Activated T-helper 1 cell treated with anti-CD3 and anti-CD28 coated beads, Interleukin-2, amount 50 U/mL, for 16 hours (primary cell): Measurements from ENCODE around the gene SLC35F5.
"Not testable (repeated sequence)": the region's sequence is repeated elsewhere in the genome, so short reads cannot be mapped to it uniquely, and the experiment has no call there.

Experiments used
- DNase-seq, 2 donors: peaks; one replicate each; pipeline ENCODE4 v3.0.0-alpha.2; 2020; ENCODE audit warnings: low read depth in 1 of 2, low spot score in 1 of 2

SLC35F5 gene, protein sequence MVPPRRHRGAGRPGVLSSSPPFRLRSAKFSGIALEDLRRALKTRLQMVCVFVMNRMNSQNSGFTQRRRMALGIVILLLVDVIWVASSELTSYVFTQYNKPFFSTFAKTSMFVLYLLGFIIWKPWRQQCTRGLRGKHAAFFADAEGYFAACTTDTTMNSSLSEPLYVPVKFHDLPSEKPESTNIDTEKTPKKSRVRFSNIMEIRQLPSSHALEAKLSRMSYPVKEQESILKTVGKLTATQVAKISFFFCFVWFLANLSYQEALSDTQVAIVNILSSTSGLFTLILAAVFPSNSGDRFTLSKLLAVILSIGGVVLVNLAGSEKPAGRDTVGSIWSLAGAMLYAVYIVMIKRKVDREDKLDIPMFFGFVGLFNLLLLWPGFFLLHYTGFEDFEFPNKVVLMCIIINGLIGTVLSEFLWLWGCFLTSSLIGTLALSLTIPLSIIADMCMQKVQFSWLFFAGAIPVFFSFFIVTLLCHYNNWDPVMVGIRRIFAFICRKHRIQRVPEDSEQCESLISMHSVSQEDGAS

GRCh38 chr2:113756355-113757137 lies at the start of gene SLC35F5:
Gene SLC35F5 (minus strand): TSS chr2:113756642. CDS start chr2:113756409, 233 bp downstream.
- peak; percentile 90 to 92 for DNase-seq

- DNase-seq: no peak
These were observed 42.9 kb upstream of the SLC35F5 start for GRCh38 chr2:113799375-113799774.

- DNase-seq: no peak
These were observed 40.8 kb upstream of the SLC35F5 start for GRCh38 chr2:113797237-113797636.

GRCh38 chr2:113796592-113797175 lies 40.2 kb upstream of the SLC35F5 start:
- DNase-seq: no peak

DNA sequence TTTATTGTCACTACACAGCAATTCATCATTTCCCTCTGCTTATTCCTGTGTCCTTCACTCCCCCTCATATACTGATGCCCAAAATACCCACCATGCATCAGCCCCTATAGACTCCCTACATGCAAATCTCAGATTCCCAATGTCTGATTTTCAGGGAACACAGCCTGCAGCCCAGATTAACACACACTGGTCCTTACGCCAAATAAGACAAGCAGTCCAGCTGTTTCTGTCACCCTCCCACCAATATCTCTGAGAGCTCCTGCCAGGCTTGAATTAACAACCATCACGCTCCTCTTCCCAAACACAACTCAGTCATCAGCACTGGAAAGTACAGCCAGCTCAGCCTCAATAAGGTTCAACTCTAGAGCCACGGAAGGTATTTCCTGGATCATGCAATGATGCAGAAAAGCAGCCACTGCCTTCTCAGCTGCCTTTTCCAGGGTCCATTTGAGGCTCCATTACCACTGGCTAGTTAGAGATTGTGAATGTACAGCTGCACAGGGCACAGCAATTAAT lies 39.0 kb upstream of the SLC35F5 start:
- no peak for DNase-seq

DNA sequence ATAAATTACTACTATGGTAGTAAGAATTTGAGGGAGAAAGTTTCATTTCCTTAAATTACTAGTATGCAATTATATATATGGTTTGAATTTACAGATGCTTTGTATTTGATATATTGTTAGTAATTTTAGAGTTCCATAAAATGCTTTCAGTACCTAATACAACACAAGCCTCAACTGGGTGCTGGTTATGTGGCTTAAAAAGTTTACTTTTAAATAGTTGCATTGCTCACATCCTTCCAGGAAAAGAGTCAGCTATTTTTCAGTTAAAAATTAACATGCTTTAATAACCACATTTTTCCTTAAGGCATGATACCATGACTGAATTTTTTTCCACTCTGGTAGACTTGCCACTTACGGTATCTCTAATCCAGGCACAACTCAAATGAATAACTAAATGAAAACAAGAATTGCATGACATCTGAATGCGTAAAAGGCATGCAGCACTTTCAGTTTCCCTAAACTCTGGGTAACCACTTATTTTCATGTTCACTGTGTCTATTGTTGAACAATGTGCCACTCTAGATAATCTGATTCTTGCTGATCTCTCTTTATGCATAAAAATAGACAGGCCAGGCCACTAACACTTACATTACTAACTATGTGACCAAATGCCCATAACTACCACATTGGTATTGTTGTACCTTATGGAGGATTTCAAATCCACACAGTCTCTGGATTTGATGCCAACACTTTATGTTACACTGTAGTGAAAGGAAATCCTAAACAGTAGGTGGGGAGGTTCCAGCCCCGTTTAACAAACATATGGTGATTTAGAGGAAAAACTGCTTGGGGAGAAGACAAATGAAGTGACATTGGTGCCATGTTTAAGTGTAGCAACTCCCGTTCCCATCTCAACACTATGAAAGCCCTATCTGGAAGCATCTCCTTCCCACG lies 35.5 kb upstream of the SLC35F5 start:
- no peak for DNase-seq

DNA sequence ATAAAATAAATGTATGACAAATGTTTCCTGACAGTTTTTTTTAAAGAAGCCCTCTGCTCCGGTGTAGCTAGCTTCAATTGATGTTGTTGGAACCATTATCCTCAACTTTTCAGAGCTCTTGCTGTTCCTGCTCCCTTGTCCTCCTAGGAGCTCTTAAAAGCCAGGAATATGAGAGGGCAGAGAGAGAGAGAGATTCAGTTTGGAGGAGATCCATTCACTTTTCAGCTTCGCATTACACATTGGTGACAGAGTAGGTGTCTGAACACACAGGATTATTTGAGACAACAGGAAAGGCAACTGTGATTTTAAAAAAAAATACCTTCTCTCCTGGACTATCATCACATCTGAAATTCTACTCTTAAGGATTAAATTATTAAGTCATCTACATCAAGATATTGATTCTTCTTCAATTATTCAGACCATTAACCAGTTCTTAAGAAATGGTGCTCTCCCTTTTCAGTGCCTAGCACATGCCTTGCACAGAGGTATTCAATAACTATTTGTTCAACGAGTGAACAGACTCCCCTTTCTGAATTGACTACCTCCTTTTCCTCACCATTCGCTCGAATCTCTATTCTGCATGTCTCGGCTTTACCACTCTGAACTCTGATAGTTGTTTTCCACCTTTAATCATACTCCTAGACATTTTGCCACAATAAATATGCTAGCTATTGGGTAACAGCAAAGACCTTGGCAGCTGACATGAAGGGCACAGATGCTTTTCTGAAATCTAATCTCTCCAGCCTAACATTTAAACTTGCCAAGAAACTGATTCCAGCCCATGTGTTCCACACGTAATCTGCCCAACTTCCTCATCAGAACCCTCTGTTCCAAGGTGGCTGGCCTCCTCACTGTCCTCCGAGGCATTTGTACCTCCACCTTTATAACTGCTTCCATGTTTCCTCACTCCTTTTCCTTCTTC lies 28.6 kb upstream of the SLC35F5 start:
- no peak for DNase-seq

DNA sequence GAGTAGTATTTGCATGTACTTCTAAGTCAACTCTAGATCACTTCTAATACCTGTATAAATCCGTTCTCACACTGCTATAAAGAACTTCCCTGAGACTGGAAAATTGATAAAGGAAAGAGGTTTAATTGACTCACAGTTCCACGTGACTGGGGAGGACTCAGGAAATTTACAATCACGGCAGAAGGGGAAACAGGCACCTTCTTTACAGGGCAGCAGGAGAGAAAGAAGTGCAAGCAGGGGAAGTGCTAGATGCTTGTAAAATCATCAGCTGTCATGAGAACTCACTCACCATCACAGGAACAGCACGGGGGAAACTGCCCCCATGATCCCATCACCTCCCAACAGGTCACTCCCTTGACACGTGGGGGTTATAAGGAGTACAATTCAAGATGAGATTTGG lies 24.0 kb upstream of the SLC35F5 start:
- no peak for DNase-seq

DNA sequence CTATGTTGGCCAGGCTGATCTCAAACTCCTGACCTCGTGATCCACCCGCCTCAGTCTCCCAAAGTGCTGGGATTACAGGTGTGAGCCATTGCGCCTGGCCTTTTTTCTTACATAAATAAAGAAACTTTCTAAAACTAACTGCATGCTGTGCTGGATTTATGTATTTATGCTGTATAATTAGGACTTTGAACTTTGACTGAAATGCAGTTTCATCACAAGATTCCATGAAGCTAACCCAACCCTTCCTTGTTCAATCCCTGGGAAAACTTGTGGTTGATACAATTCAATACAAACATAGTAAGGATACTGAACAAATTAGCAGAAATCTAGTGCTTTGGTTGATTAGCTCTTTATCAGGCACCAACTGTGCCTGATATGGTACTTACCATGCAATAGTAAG lies 20.9 kb upstream of the SLC35F5 start:
- no peak for DNase-seq

GRCh38 chr2:113776949-113777348 lies 20.5 kb upstream of the SLC35F5 start:
- DNase-seq: no peak

GRCh38 chr2:113774616-113775015 lies 18.2 kb upstream of the SLC35F5 start:
- DNase-seq: not testable (repeated sequence)

DNA sequence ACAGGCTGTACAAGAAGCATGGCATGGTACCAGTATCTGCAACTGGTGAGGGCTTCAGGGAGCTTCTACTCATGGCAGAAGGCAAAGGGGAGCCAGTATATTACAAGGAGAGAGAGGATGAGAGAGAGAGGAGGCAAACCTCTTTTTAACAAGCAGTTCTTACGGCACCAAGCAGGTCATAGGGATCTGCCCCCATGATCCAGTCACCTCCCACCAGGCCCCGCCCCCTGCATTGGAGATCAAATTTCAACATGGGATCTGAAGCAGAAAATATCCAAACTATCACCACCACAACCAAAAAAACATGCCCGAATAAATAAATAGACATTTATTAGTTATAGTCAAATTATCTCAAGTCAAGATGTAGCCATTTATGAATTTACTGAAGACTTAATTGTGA lies 14.5 kb upstream of the SLC35F5 start:
- DNase-seq: no peak

DNA sequence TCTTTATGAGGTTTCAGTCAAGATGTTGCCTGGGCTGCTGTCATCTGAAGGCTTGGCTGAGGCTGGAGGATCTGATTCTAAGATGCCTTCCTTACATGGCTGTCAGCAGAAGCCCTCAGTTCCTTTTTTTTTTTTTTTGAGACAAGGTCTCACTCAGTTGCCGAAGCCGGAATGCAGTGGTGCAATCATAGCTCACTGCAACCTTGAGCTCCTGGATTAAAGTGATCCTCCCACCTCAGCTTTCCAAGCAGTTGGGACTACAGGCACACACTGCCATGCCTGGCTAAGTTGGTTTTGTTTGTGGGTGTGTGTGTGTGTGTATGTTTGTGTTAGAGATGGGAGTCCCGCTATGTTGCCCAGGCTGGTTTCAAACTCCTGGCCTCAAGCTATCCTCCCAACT lies 13.1 kb upstream of the SLC35F5 start:
- no peak for DNase-seq

GRCh38 chr2:113768770-113769169 lies 12.3 kb upstream of the SLC35F5 start:
- no peak for DNase-seq

DNA sequence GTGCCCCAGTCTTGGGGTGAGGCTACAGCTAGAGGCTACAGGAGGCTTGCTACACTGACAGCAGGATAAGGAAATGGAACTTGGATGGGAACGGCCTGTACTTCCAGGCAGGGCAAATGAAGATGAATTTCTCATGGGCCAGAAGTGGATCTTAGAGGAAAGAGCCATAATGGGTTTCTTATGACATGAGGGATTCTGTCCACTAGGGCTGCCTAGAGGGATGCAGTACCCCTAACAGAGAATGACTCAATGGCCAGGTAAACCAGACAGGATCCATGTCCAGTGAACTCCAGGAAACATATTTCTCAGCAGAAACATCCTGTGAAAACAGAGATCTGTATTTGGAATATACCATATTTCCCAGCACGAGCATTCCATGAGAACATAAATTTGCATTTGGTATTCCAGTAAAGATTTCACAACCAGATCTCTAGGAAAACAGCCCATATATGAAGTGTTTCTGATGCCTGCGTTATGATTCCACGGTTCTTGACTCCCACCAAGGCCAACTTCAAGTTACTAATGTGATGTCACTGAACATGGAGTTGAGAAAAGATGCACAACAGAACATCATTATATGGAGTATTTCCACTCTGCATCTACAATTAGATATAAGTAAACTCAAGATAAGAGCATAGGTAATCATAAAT lies 11.5 kb upstream of the SLC35F5 start:
- DNase-seq: no peak

DNA sequence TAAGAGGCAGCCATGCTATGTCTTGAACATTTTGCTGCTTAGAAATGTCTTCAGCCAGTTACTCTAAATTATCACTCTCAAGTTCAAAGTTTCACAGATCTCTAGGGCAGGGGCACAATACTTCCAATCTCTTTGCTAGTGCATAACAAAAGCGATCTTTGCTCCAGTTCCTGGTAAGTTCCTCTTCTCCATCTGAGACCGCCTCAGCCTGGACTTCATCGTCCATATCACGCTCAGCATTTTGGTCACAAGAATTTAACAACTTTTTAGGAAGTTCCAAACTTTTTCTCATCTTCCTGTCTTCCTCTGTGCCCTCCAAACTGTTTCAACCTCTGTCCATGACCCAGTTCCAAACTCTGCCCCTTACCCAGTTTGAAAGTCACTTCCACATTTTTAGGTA lies 8.8 kb upstream of the SLC35F5 start:
- DNase-seq: no peak

DNA sequence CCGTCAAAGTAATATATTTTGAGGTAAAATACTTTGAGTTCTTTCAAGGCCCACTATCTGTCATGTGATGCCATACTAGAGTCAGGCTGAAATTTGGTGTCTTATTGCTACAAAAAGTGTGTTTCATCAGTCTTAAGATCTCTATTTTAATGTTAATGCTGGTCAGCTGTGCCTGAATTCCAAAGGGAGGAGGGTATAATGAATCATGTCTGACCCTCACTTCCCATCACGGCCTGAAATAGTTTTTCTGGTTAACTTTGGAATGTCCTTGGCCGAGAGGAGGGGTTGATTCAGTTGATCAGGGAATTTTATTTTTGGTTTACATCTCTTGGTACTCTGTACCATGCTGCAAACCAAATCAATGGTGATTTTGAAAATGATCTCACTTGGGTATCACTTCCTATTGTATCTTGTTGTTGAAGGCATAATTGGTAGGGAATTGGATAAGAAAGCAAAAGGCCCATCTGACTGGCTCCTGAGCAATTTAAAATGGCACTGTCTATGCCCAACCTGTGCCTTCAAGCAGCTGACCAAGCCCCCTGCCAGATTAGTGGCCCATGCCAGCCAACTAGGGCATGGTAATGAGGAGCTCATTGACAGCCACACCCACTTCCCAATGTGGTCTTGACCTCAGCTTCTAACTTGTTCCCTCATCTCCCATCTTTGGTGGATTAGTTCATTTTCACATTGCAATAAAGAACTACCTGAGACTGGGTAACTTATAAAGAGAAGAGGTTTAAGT lies 6.1 kb upstream of the SLC35F5 start:
- no peak for DNase-seq

GRCh38 chr2:113760400-113760799 lies 4.0 kb upstream of the SLC35F5 start:
- no peak for DNase-seq
